GM13977 (cell line): ENCODE measurements around the gene TXNL4A.
A peak's percentile ranks its signal among the peaks of the same experiment; 100 is the strongest.

Experiments
- DNase-seq: peaks from one replicate; pipeline ENCODE4 v3.0.0; 2012; ENCODE audit warnings: low spot score
- CTCF ChIP-seq: IDR thresholded peaks from 2 replicates; pipeline ENCODE4 v1.5.1; 2012; ENCODE audit warnings: mild to moderate bottlenecking, control low read depth; ENCODE audit not compliant: insufficient read depth; ENCODE audit errors: extremely low read depth, missing control alignments
- in situ Hi-C: fragments of 300-500 bp; cut with MboI; formaldehyde crosslinking; loops from one replicate; pipeline ENCODE4 v1.12.0; 2022; ENCODE audit warnings: low sequenced_read_pairs, low pct_unique_long_range_greater_than_20kb, mixed read lengths, inconsistent platforms; ENCODE audit not compliant: unreplicated experiment

TXNL4A gene

GRCh38 chr18:79989195-79989497 is 783 bp upstream of the TXNL4A start:
- no peak for TF ChIP-seq CTCF
- DNase-seq, result no peak
- in situ Hi-C loops, result no loop called here

GRCh38 chr18:79988071-79988450 is 302 bp downstream of the TXNL4A start:
- in situ Hi-C loops, result no loop called here
- DNase-seq, result peak; percentile 82
- TF ChIP-seq CTCF, result peak; percentile 59

GRCh38 chr18:79987566-79987965 is 797 bp downstream of the TXNL4A start:
- no peak for DNase-seq
- TF ChIP-seq CTCF, result no peak
- in situ Hi-C loops, result no loop called here

- DNase-seq, result no peak
- in situ Hi-C loops, result no loop called here
- TF ChIP-seq CTCF, result no peak
Observed at GRCh38 chr18:79986726-79987125, 1.6 kb downstream of the TXNL4A start.

- TF ChIP-seq CTCF, result no peak
- in situ Hi-C loops, result no loop called here
- no peak for DNase-seq
Observed at GRCh38 chr18:79985172-79985571, 3.2 kb downstream of the TXNL4A start.

GRCh38 chr18:79983793-79984192 is 4.6 kb downstream of the TXNL4A start:
- no peak for TF ChIP-seq CTCF
- DNase-seq, result no peak
- in situ Hi-C loops, result no loop called here

GRCh38 chr18:79983253-79983652 is 5.1 kb downstream of the TXNL4A start:
- in situ Hi-C loops, result no loop called here
- no peak for DNase-seq
- no peak for TF ChIP-seq CTCF
